ENCODE measurements around the gene FAM111A. TPM values are rescaled to one million over a fixed set of nuclear protein-coding genes. Genes with fewer than 3 reads are reported as not detected.

FAM111A gene
- polyA plus RNA-seq, 1 donor (not counting 4 experiments of a cell fraction or from before 2014, with no cell fraction given), result 21.0 TPM

- H4K20me1 ChIP-seq (ENCODE audit: control insufficient read depth, extremely low read depth, insufficient read depth, low read length), result no peaks in the 10 kb centered on the region
- TF ChIP-seq EZH2 (IDR thresholded peaks at IDR 0.05; ENCODE audit: low read length), result no peak
- TF ChIP-seq, protein P1, sequence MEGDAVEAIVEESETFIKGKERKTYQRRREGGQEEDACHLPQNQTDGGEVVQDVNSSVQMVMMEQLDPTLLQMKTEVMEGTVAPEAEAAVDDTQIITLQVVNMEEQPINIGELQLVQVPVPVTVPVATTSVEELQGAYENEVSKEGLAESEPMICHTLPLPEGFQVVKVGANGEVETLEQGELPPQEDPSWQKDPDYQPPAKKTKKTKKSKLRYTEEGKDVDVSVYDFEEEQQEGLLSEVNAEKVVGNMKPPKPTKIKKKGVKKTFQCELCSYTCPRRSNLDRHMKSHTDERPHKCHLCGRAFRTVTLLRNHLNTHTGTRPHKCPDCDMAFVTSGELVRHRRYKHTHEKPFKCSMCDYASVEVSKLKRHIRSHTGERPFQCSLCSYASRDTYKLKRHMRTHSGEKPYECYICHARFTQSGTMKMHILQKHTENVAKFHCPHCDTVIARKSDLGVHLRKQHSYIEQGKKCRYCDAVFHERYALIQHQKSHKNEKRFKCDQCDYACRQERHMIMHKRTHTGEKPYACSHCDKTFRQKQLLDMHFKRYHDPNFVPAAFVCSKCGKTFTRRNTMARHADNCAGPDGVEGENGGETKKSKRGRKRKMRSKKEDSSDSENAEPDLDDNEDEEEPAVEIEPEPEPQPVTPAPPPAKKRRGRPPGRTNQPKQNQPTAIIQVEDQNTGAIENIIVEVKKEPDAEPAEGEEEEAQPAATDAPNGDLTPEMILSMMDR (optimal IDR thresholded peaks at IDR 0.05 in 1 of 3, IDR thresholded peaks at IDR 0.05 in 1 of 3, conservative IDR thresholded peaks at IDR 0.05 in 1 of 3; ENCODE audit: extremely low read depth in 1 of 3, insufficient read depth in 2 of 3, low read length in 3 of 3), result no peak
- DNase-seq (ENCODE audit: low read depth, low spot score) (no peak), FAIRE-seq (no peak)
- no peaks in the 10 kb centered on the region for H3K4me1 ChIP-seq (ENCODE audit: control insufficient read depth, extremely low read depth, insufficient read depth, low read length)
- dilution Hi-C loops (cut with MboI; ENCODE audit: extremely low pct_ligation_motif_present, low sequenced_read_pairs), result no loop called here
- H3K9ac ChIP-seq (ENCODE audit: control insufficient read depth, extremely low read depth, insufficient read depth, low read length), result no peak overlapping the region
- no peak overlapping the region for H2AFZ ChIP-seq (ENCODE audit: control insufficient read depth, low read length)
- no peaks in the 10 kb centered on the region for H3K9me1 ChIP-seq (ENCODE audit: control insufficient read depth, extremely low read depth, insufficient read depth, low read length)
- H3K9me3 ChIP-seq (ENCODE audit: control insufficient read depth, low read depth, low read length), result peaks cover 2% of the 10 kb centered on the region
- no peak overlapping the region for H3K4me2 ChIP-seq (ENCODE audit: control insufficient read depth, extremely low read depth, insufficient read depth, low read depth, low read length)
- H3K36me3 ChIP-seq (ENCODE audit: control insufficient read depth in 2 of 2, extremely low read depth in 1 of 2, insufficient read depth in 2 of 2, low read length in 2 of 2), result peaks cover 0 to 6% of the 10 kb centered on the region in 2 experiments
- H3K27ac ChIP-seq (ENCODE audit: control insufficient read depth, insufficient read depth, low read length), result no peak overlapping the region
- H3K27me3 ChIP-seq (ENCODE audit: control insufficient read depth, extremely low read depth, insufficient read depth, low read length), result no peaks in the 10 kb centered on the region
- no peak overlapping the region for H3K4me3 ChIP-seq (ENCODE audit: control insufficient read depth in 2 of 3, extremely low read depth in 1 of 3, insufficient read depth in 2 of 3, low read depth in 1 of 3, low read length in 3 of 3)
- no peaks in the 10 kb centered on the region for H3K79me2 ChIP-seq (ENCODE audit: control insufficient read depth, insufficient read depth, low read length)
Measured at GRCh38 chr11:59183771-59184170, 41.1 kb downstream of the FAM111A start.

DNA sequence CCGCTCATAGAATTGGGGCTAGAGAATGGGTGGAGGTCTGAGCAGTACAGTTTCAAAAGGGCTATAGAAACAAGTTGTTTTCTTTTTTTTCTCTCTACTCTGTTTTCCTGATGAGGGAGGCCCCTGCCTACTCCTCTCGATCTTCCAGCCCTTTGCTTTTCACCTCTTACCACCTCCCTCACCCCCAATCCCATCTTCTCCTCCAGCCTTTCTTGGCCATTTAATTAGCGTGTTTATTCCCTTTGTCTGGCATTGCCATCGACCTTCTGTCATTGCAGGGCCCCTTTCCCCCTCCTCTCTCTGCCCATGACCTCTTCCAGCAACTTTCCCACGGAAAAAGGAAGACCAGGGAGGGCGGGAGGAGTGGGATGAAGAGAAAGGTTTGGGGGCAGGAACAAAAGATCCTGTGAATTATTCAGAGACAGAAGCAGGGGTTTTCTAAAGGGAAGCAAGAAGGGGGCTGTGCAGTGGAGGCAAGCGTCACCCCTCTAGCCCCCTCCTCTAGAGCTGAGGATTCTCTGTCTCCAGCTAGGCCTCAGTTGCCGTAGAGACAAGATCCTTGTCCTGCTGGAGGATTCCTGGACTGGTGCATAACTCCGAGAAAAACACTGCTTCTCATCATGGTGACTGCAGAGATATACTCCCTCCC lies 42.2 kb downstream of the FAM111A start:
- no peak for FAIRE-seq
- no peak overlapping the region for H3K4me2 ChIP-seq (ENCODE audit: control insufficient read depth, extremely low read depth, insufficient read depth, low read depth, low read length)
- TF ChIP-seq, protein P1 (optimal IDR thresholded peaks at IDR 0.05 in 1 of 3, IDR thresholded peaks at IDR 0.05 in 1 of 3, conservative IDR thresholded peaks at IDR 0.05 in 1 of 3; ENCODE audit: extremely low read depth in 1 of 3, insufficient read depth in 2 of 3, low read length in 3 of 3), result no peak
- TF ChIP-seq EZH2 (IDR thresholded peaks at IDR 0.05; ENCODE audit: low read length), result no peak
- H3K9me1 ChIP-seq (ENCODE audit: control insufficient read depth, extremely low read depth, insufficient read depth, low read length), result no peaks in the 10 kb centered on the region
- H3K27me3 ChIP-seq (ENCODE audit: control insufficient read depth, extremely low read depth, insufficient read depth, low read length), result no peaks in the 10 kb centered on the region
- peaks cover 0 to 7% of the 10 kb centered on the region in 2 experiments for H3K36me3 ChIP-seq (ENCODE audit: control insufficient read depth in 2 of 2, extremely low read depth in 1 of 2, insufficient read depth in 2 of 2, low read length in 2 of 2)
- H3K27ac ChIP-seq (ENCODE audit: control insufficient read depth, insufficient read depth, low read length), result no peak overlapping the region
- no peak for DNase-seq (ENCODE audit: low read depth, low spot score)
- dilution Hi-C loops (cut with MboI; ENCODE audit: extremely low pct_ligation_motif_present, low sequenced_read_pairs), result no loop called here
- no peaks in the 10 kb centered on the region for H3K4me1 ChIP-seq (ENCODE audit: control insufficient read depth, extremely low read depth, insufficient read depth, low read length)
- H3K79me2 ChIP-seq (ENCODE audit: control insufficient read depth, insufficient read depth, low read length), result no peaks in the 10 kb centered on the region
- H2AFZ ChIP-seq (ENCODE audit: control insufficient read depth, low read length), result no peak overlapping the region
- no peak overlapping the region for H3K9ac ChIP-seq (ENCODE audit: control insufficient read depth, extremely low read depth, insufficient read depth, low read length)
- H3K9me3 ChIP-seq (ENCODE audit: control insufficient read depth, low read depth, low read length), result no peaks in the 10 kb centered on the region
- no peak overlapping the region for H3K4me3 ChIP-seq (ENCODE audit: control insufficient read depth in 2 of 3, extremely low read depth in 1 of 3, insufficient read depth in 2 of 3, low read depth in 1 of 3, low read length in 3 of 3)
- no peaks in the 10 kb centered on the region for H4K20me1 ChIP-seq (ENCODE audit: control insufficient read depth, extremely low read depth, insufficient read depth, low read length)
